Frontal cortex (tissue), 4 donors: ENCODE data around the gene ZNF385C. TPM values are rescaled to one million over a fixed set of nuclear protein-coding genes. Genes with fewer than 3 reads are reported as not detected.

Experiments
- DNase-seq, 2 donors: peaks; one replicate each; pipeline ENCODE4 v3.0.0; 2012; ENCODE audit warnings: low spot score in 2 of 2
- FAIRE-seq: peaks from 2 replicates; lab custom pipeline; 2012; peaks lifted over from hg19 to GRCh38; lab: Jason Lieb, UNC
- total RNA-seq: library from RNA; depleted of rRNA; stranded (reverse); fragments of >200 nt; gene quantifications from one replicate; pipeline ENCODE4 v1.2.3, GENCODE V29; 2014
- donor health status: control.
- donor health status: control.
- donor health status: control.

Gene ZNF385C
- total RNA-seq, 1 donor from 2014 or later: 0.41 TPM

- FAIRE-seq (no peak), DNase-seq (no peak)
These were observed 28.6 kb upstream of the ZNF385C start for GRCh38 chr17:42126836-42127235.

- no peak for FAIRE-seq
- no peak for DNase-seq
These were observed 27.3 kb upstream of the ZNF385C start for GRCh38 chr17:42125565-42125964.

GRCh38 chr17:42124256-42124655, 26.0 kb upstream of the ZNF385C start:
- FAIRE-seq: no peak
- no peak for DNase-seq

- DNase-seq (no peak), FAIRE-seq (no peak)
These were observed 24.4 kb upstream of the ZNF385C start, which contains the start of gene HSPB9 for GRCh38 chr17:42122371-42123303. TSS of gene HSPB9 (plus strand) at chr17:42122804. CDS start at chr17:42122851, 47 bp downstream.

- FAIRE-seq: no peak
- peak; percentile 96 to 97 for DNase-seq
These were observed 22.8 kb upstream of the ZNF385C start, which contains the start of gene KAT2A for GRCh38 chr17:42120770-42121769. TSS of gene KAT2A (minus strand) at chr17:42121367. CDS start at chr17:42121304, 63 bp downstream.

- DNase-seq: no peak
- no peak for FAIRE-seq
These were observed 22.0 kb upstream of the ZNF385C start for GRCh38 chr17:42120161-42120769.

- DNase-seq (no peak), FAIRE-seq (no peak)
These were observed 21.0 kb upstream of the ZNF385C start for GRCh38 chr17:42119301-42119700.

GRCh38 chr17:42118545-42118944, 20.3 kb upstream of the ZNF385C start:
- DNase-seq (no peak), FAIRE-seq (no peak)

- DNase-seq: no peak
- FAIRE-seq: no peak
These were observed 19.8 kb upstream of the ZNF385C start for GRCh38 chr17:42118126-42118510.

- no peak for DNase-seq
- FAIRE-seq: no peak
These were observed 19.3 kb upstream of the ZNF385C start for GRCh38 chr17:42117397-42118125.

GRCh38 chr17:42116705-42117396, 18.6 kb upstream of the ZNF385C start:
- DNase-seq: peak; percentile 62 to 81
- no peak for FAIRE-seq

GRCh38 chr17:42114118-42114517, 15.8 kb upstream of the ZNF385C start:
- no peak for DNase-seq
- FAIRE-seq: no peak

- DNase-seq (no peak), FAIRE-seq (no peak)
These were observed 15.2 kb upstream of the ZNF385C start for GRCh38 chr17:42113293-42114069.

- FAIRE-seq: no peak
These were observed 14.4 kb upstream of the ZNF385C start, which contains the start of gene DHX58 for GRCh38 chr17:42112552-42113176. TSS of gene DHX58 (minus strand) at chr17:42112714. CDS start at chr17:42111892, 822 bp downstream.

GRCh38 chr17:42111871-42112551, 13.7 kb upstream of the ZNF385C start:
- peak in 1 of 2 donors; percentile 63 for DNase-seq
- FAIRE-seq: no peak

More at GRCh38 chr17:42112552-42113176, 14.4 kb upstream of the ZNF385C start, which contains the start of gene DHX58:
- DNase-seq: peak; percentile 79 to 94

GRCh38 chr17:42111265-42111636, 13.0 kb upstream of the ZNF385C start:
- DNase-seq (no peak), FAIRE-seq (no peak)
